ENCODE measurements around the gene CHN2.
"Not testable (repeated sequence)": the region's sequence is repeated elsewhere in the genome, so short reads cannot be mapped to it uniquely, and the experiment has no call there.

CHN2 gene

GRCh38 chr7:29262191-29262917, 67.8 kb downstream of the CHN2 start:
- FAIRE-seq: no peak

GRCh38 chr7:29263601-29264207, 69.1 kb downstream of the CHN2 start:
- not testable (repeated sequence) for FAIRE-seq

GRCh38 chr7:29265208-29265923, 70.8 kb downstream of the CHN2 start:
- FAIRE-seq: no peak

- FAIRE-seq: no peak
Observed at GRCh38 chr7:29269935-29270334, 75.4 kb downstream of the CHN2 start.

- FAIRE-seq: no peak
Observed at GRCh38 chr7:29270594-29271318, 76.2 kb downstream of the CHN2 start.

GRCh38 chr7:29271319-29271658, 76.7 kb downstream of the CHN2 start:
- no peak for FAIRE-seq

GRCh38 chr7:29272057-29272456, 77.5 kb downstream of the CHN2 start:
- FAIRE-seq: no peak

GRCh38 chr7:29274146-29275017, 79.8 kb downstream of the CHN2 start:
- FAIRE-seq: no peak

GRCh38 chr7:29275018-29275318, 80.4 kb downstream of the CHN2 start:
- no peak for FAIRE-seq

- no peak for FAIRE-seq
Observed at GRCh38 chr7:29275493-29275892, 80.9 kb downstream of the CHN2 start.

- FAIRE-seq: no peak
Observed at GRCh38 chr7:29276199-29276598, 81.6 kb downstream of the CHN2 start.

- no peak for FAIRE-seq
Observed at GRCh38 chr7:29276806-29277205, 82.2 kb downstream of the CHN2 start.

- FAIRE-seq: no peak
Observed at GRCh38 chr7:29277436-29278215, 83.1 kb downstream of the CHN2 start.

GRCh38 chr7:29278337-29279069, 83.9 kb downstream of the CHN2 start:
- no peak for FAIRE-seq

- no peak for FAIRE-seq
Observed at GRCh38 chr7:29281782-29282541, 87.4 kb downstream of the CHN2 start.

GRCh38 chr7:29282819-29283414, 88.3 kb downstream of the CHN2 start:
- FAIRE-seq: no peak

GRCh38 chr7:29284696-29285443, 90.3 kb downstream of the CHN2 start:
- no peak for FAIRE-seq

GRCh38 chr7:29285444-29285793, 90.8 kb downstream of the CHN2 start:
- FAIRE-seq: no peak

- no peak for FAIRE-seq
Observed at GRCh38 chr7:29285861-29286260, 91.3 kb downstream of the CHN2 start.
